ENCODE results near the gene TRPM4.
"Not testable (repeated sequence)": the region's sequence is repeated elsewhere in the genome, so short reads cannot be mapped to it uniquely, and the experiment has no call there.

Gene TRPM4

GRCh38 chr19:49141352-49141751, 16.2 kb upstream of the TRPM4 start:
- Mint-ChIP-seq H3K9me3 (no peaks in the 10 kb centered on the region), H3K27me3 (ENCODE audit: low read depth, poor library complexity) (peaks cover 5% of the 10 kb centered on the region), H3K27ac (no peak overlapping the region), H3K36me3 (ENCODE audit: low read depth) (peaks cover 13% of the 10 kb centered on the region), H3K4me3 (peak overlapping the region; percentile 64), H3K4me1 (peaks cover 44% of the 10 kb centered on the region)
- DNase-seq: no peak
- no peak for TF ChIP-seq CTCF (IDR thresholded peaks at IDR 0.05)

DNA sequence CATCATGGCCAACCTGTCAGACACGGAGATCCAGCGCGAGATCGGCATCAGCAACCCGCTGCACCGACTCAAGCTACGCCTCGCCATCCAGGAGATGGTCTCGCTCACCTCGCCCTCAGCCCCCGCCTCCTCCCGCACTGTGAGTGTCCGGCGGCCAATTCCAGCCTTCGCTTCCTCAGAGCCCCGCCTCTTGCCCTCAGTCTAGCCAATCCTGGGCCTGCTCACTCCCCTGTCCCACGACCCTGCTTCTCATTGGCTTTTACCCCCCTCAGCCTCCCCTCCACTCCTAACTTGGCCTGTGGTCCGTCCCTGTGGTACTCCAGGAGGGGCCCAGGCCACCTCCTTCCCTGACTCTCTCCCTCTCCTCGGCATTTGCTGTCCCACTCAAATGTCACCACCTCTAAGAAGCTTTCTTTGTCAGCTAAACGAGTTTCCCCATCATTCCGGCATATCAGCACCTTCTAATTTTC, 14.7 kb upstream of the TRPM4 start:
- H3K4me1 Mint-ChIP-seq: peaks cover 48% of the 10 kb centered on the region
- H3K27me3 Mint-ChIP-seq (ENCODE audit: low read depth, poor library complexity): peaks cover 6% of the 10 kb centered on the region
- no peak for TF ChIP-seq CTCF (IDR thresholded peaks at IDR 0.05)
- no peaks in the 10 kb centered on the region for H3K9me3 Mint-ChIP-seq
- peak overlapping the region; percentile 90 for H3K4me3 Mint-ChIP-seq
- H3K27ac Mint-ChIP-seq: no peak overlapping the region
- peak; percentile 95 for DNase-seq
- H3K36me3 Mint-ChIP-seq (ENCODE audit: low read depth): peaks cover under 1% of the 10 kb centered on the region

DNA sequence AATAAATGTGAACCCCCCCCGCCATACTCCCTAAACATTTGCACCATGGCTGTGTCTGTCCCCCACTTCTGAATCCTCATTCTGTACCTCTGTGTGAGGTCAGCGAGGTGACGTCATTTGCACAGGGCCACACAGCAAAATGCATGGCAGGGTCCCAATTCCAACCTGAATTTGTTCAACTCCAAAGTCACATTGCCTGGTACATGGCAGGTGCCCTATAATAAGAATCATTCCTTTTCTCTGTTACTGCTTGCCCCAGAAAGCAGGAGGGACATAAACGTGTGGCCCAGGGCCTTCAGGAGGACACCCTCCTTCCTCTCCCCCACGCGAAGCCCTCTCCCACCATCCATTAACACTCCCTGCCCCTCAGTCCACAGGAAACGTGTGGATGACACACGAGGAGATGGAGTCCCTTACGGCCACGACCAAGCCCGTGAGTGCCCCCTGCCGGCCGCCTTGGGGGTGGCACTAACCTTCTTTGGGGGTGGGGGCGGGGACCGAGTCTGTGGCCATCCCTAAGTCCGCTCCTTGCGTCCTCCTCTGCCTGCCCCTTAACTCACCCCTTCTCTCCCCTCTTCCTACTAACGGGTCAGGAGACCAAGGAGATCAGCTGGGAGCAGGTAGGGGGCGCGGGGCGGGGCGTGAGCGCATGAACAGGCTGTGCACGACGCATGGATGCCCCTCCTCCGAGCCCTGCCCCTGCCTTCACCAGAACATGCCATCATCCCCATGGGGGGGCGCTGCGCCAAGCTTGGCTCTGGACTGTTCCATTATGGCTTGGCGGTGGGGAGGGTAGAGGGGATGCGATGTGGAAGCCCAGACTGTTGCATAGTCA, 11.8 kb upstream of the TRPM4 start:
- Mint-ChIP-seq H3K9me3 (no peaks in the 10 kb centered on the region), H3K4me3 (peak overlapping the region; percentile 81), H3K27me3 (ENCODE audit: low read depth, poor library complexity) (peaks cover 6% of the 10 kb centered on the region), H3K27ac (peak overlapping the region; percentile 43), H3K4me1 (peaks cover 62% of the 10 kb centered on the region), H3K36me3 (ENCODE audit: low read depth) (no peaks in the 10 kb centered on the region)
- TF ChIP-seq CTCF (IDR thresholded peaks at IDR 0.05): peak; percentile 89
- peak; percentile 94 for DNase-seq

DNA sequence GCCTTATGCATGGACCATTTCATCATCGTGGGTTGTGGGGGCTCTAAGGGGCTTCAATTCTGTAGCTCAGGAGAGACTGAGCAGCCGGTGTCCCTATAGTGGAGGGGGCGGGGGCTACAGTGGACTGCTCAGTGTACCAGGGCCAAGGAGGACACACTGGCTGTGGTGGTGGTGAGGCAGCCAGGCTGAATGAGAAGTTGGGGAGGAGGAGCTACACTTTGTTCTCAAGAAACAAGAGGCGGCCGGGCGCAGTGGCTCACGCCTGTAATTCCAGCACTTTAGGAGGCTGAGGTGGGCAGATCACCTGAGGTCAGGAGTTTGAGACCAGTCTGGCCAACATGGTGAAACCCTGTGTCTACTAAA, 11.2 kb upstream of the TRPM4 start:
- Mint-ChIP-seq H3K4me3 (peak overlapping the region; percentile 81), H3K4me1 (peaks cover 61% of the 10 kb centered on the region)
- DNase-seq; H3K27me3 Mint-ChIP-seq (ENCODE audit: low read depth, poor library complexity); H3K9me3 Mint-ChIP-seq; H3K36me3 Mint-ChIP-seq (ENCODE audit: low read depth); H3K27ac Mint-ChIP-seq: not testable (repeated sequence)

- no peaks in the 10 kb centered on the region for H3K36me3 Mint-ChIP-seq (ENCODE audit: low read depth)
- H3K27ac Mint-ChIP-seq: peak overlapping the region; percentile 85
These were observed 9.4 kb upstream of the TRPM4 start for GRCh38 chr19:49148044-49148682.

More at GRCh38 chr19:49148044-49148682, 9.4 kb upstream of the TRPM4 start:
- DNase-seq: no peak
- peaks cover 4% of the 10 kb centered on the region for H3K9me3 Mint-ChIP-seq
- H3K4me3 Mint-ChIP-seq: peak overlapping the region; percentile 89
- TF ChIP-seq CTCF (IDR thresholded peaks at IDR 0.05): no peak
- H3K4me1 Mint-ChIP-seq: peaks cover 59% of the 10 kb centered on the region
- peaks cover 20% of the 10 kb centered on the region for H3K27me3 Mint-ChIP-seq (ENCODE audit: low read depth, poor library complexity)
